PFSK-1 (cell line): ENCODE measurements around the gene GNMT.

ENCODE experiments used
- FOXP2 ChIP-seq: optimal IDR thresholded peaks from 2 replicates; pipeline ENCODE3; 2011; ENCODE audit warnings: borderline replicate concordance, control low read depth, inconsistent platforms; ENCODE audit not compliant: insufficient read depth; ENCODE audit errors: extremely low read length, extremely low read depth
- POLR2AphosphoS5 ChIP-seq: IDR thresholded peaks from 2 replicates; pipeline ENCODE4 v1.6.1; 2012; ENCODE audit warnings: low read depth, mild to moderate bottlenecking, control low read depth, low read length, moderate library complexity
- REST ChIP-seq, 2 experiments: IDR thresholded peaks; 2 replicates each; pipeline versions ENCODE4 v1.6.1 to v1.8.0; 2011 to 2012; ENCODE audit warnings: low read depth in 2 of 2, low read length in 2 of 2, control low read depth in 1 of 2, inconsistent platforms in 1 of 2, mild to moderate bottlenecking in 1 of 2, moderate library complexity in 1 of 2; ENCODE audit not compliant: insufficient read depth in 1 of 2
- SIN3A ChIP-seq: IDR thresholded peaks from 2 replicates; pipeline ENCODE4 v1.6.1; 2012; ENCODE audit warnings: mild to moderate bottlenecking, low read length, moderate library complexity, borderline replicate concordance; ENCODE audit not compliant: insufficient read depth
- TAF1 ChIP-seq: IDR thresholded peaks from 2 replicates; pipeline ENCODE4 v1.6.1; 2012; ENCODE audit warnings: low read length, control low read depth, borderline replicate concordance; ENCODE audit not compliant: insufficient read depth

GNMT gene

GRCh38 chr6:42940493-42941045, 20.0 kb upstream of the GNMT start:
- TF ChIP-seq FOXP2 (no peak), REST (IDR thresholded peaks at IDR 0.05; ENCODE audit: insufficient read depth in 1 of 2, low read depth in 2 of 2, low read length in 2 of 2) (no peak)

- TF ChIP-seq REST (IDR thresholded peaks at IDR 0.05; ENCODE audit: insufficient read depth in 1 of 2, low read depth in 2 of 2, low read length in 2 of 2) (no peak), TAF1 (no peak), FOXP2 (no peak), POLR2AphosphoS5 (no peak), SIN3A (no peak)
Observed at GRCh38 chr6:42942444-42942843, 18.1 kb upstream of the GNMT start.

- TF ChIP-seq FOXP2 (no peak), SIN3A (no peak), POLR2AphosphoS5 (no peak), TAF1 (no peak), REST (IDR thresholded peaks at IDR 0.05; ENCODE audit: insufficient read depth in 1 of 2, low read depth in 2 of 2, low read length in 2 of 2) (no peak)
Observed at GRCh38 chr6:42947950-42948349, 12.6 kb upstream of the GNMT start.

GRCh38 chr6:42952389-42952788, 8.2 kb upstream of the GNMT start:
- no peak for TF ChIP-seq POLR2AphosphoS5
- TF ChIP-seq FOXP2: no peak
- TF ChIP-seq SIN3A: no peak
- no peak for TF ChIP-seq TAF1
- TF ChIP-seq REST (IDR thresholded peaks at IDR 0.05; ENCODE audit: insufficient read depth in 1 of 2, low read depth in 2 of 2, low read length in 2 of 2): no peak

GRCh38 chr6:42958125-42958524, 2.4 kb upstream of the GNMT start:
- TF ChIP-seq REST (IDR thresholded peaks at IDR 0.05; ENCODE audit: insufficient read depth in 1 of 2, low read depth in 2 of 2, low read length in 2 of 2) (no peak), TAF1 (no peak), SIN3A (no peak), POLR2AphosphoS5 (no peak), FOXP2 (no peak)
